HepG2 (cell line): Measurements from ENCODE around the gene EYA2. TPM values are rescaled to one million over a fixed set of nuclear protein-coding genes. Genes with fewer than 3 reads are reported as not detected.
A peak's percentile ranks its signal among the peaks of the same experiment; 100 is the strongest.

Experiments used
- ATF7 ChIP-seq, 2 experiments: fragments of 450-650 bp in 1 of 2; sonication (generic) in 1 of 2; formaldehyde crosslinking in 1 of 2; IDR thresholded peaks; 2 replicates each; pipeline versions ENCODE4 v1.4.0 to v1.6.1; 2016 to 2020; ENCODE audit warnings: antibody characterized with exemption in 1 of 2, mild to moderate bottlenecking in 1 of 2, missing genetic modification reagents in 1 of 2
- BHLHE40 ChIP-seq: IDR thresholded peaks from 2 replicates; pipeline ENCODE4 v1.6.1; 2011; ENCODE audit warnings: low read length, improper control_type of control experiment
- FOXP1 ChIP-seq, 2 experiments: fragments of 450-650 bp in 1 of 2; IDR thresholded peaks; 2 replicates each; pipeline ENCODE4 v1.6.1; 2017 to 2018; ENCODE audit warnings: antibody characterized with exemption in 1 of 2
- FOXP4 ChIP-seq: sonication (generic); formaldehyde crosslinking; IDR thresholded peaks from 2 replicates; pipeline ENCODE4 v1.4.0; 2020; ENCODE audit warnings: missing genetic modification reagents
- HOMEZ ChIP-seq: IDR thresholded peaks from 2 replicates; pipeline ENCODE4 v1.6.1; 2016; ENCODE audit warnings: low read depth
- MEF2D ChIP-seq: sonication (generic); formaldehyde crosslinking; IDR thresholded peaks from 2 replicates; pipeline ENCODE4 v1.5.1; 2020; ENCODE audit warnings: mild to moderate bottlenecking, missing genetic modification reagents
- NKX3-1 ChIP-seq: sonication (generic); formaldehyde crosslinking; IDR thresholded peaks from 2 replicates; pipeline ENCODE4 v1.5.0; 2020; ENCODE audit warnings: missing genetic modification reagents
- NR3C1 ChIP-seq: sonication (generic); formaldehyde crosslinking; IDR thresholded peaks from 2 replicates; pipeline ENCODE4 v1.4.0; 2020; ENCODE audit warnings: missing genetic modification reagents
- RCOR2 ChIP-seq: IDR thresholded peaks from 2 replicates; pipeline ENCODE4 v1.6.1; 2016; ENCODE audit warnings: missing biosample characterization, missing genetic modification reagents
- SAP130 ChIP-seq: IDR thresholded peaks from 2 replicates; pipeline ENCODE4 v1.6.1; 2016; ENCODE audit warnings: low read depth
- SKI ChIP-seq: fragments of 450-650 bp; IDR thresholded peaks from one replicate; pipeline ENCODE4 v1.6.1; 2018; ENCODE audit warnings: mild to moderate bottlenecking; ENCODE audit not compliant: partially characterized antibody
- SOX13 ChIP-seq, 3 experiments: fragments of 450-650 bp in 1 of 3; sonication (generic) in 1 of 3; formaldehyde crosslinking in 1 of 3; IDR thresholded peaks in 2 of 3; conservative IDR thresholded peaks in 1 of 3; 2 replicates each; pipeline versions ENCODE4 v1.5.0 to v1.6.1; 2016 to 2020; ENCODE audit warnings: antibody characterized with exemption in 1 of 3, mild to moderate bottlenecking in 1 of 3, missing compliant biosample characterization in 1 of 3, missing genetic modification reagents in 1 of 3, moderate library complexity in 1 of 3
- SOX5 ChIP-seq: IDR thresholded peaks from 2 replicates; pipeline ENCODE4 v1.6.1; 2016; ENCODE audit warnings: borderline replicate concordance
- ZNF331 ChIP-seq: sonication (generic); formaldehyde crosslinking; IDR thresholded peaks from 2 replicates; pipeline ENCODE4 v1.4.0; 2020; ENCODE audit warnings: missing genetic modification reagents
- ZNF383 ChIP-seq: sonication (generic); formaldehyde crosslinking; IDR thresholded peaks from 2 replicates; pipeline ENCODE4 v1.4.0; 2020; ENCODE audit warnings: missing genetic modification reagents, mild to moderate bottlenecking, borderline replicate concordance
- ZNF709 ChIP-seq: sonication (generic); formaldehyde crosslinking; IDR thresholded peaks from 2 replicates; pipeline ENCODE4 v1.5.0; 2020; ENCODE audit warnings: mild to moderate bottlenecking, missing genetic modification reagents
- polyA plus RNA-seq, 8 experiments: library from polyadenylated mRNA; depleted of rRNA in 3 of 8; stranded (reverse) in 7 of 8; unstranded in 1 of 8; fragments of >200 nt; fragmentation: Illumina TruSeq in 4 of 8; extraction: Trizol in 4 of 8; gene quantifications; 2 replicates each; pipeline versions ENCODE4 v1.2.1 to v1.2.3, GENCODE V29; 2011 to 2016; ENCODE audit warnings: low read depth in 4 of 8, missing spikeins in 1 of 8, mixed read lengths in 1 of 8; ENCODE audit not compliant: insufficient read depth in 1 of 8
- total RNA-seq, 5 experiments: library from RNA; depleted of rRNA; stranded (reverse); fragments of >200 nt; fragmentation: Illumina TruSeq; extraction: Trizol; gene quantifications; 2 replicates each; pipeline ENCODE4 v1.2.3, GENCODE V29; 2016; ENCODE audit warnings: low read depth in 1 of 5
- TF ChIP-seq, protein P1 (sequence below): sonication (generic); formaldehyde crosslinking; IDR thresholded peaks from 2 replicates; pipeline ENCODE4 v1.8.1; 2023; ENCODE audit warnings: mild to moderate bottlenecking, missing genetic modification reagents, borderline replicate concordance
- TF ChIP-seq, protein P2 (sequence below): sonication (generic); formaldehyde crosslinking; IDR thresholded peaks from 2 replicates; pipeline ENCODE4 v1.4.0; 2020; ENCODE audit warnings: missing genetic modification reagents
- TF ChIP-seq, protein P3 (sequence below): sonication (generic); formaldehyde crosslinking; conservative IDR thresholded peaks from 2 replicates; pipeline ENCODE4 v1.8.0; 2022; ENCODE audit warnings: mild to moderate bottlenecking, moderate library complexity, missing genetic modification reagents
- TF ChIP-seq, protein P4 (sequence below): sonication (generic); formaldehyde crosslinking; IDR thresholded peaks from 2 replicates; pipeline ENCODE4 v1.8.0; 2022; ENCODE audit warnings: mild to moderate bottlenecking, missing genetic modification reagents; ENCODE audit not compliant: insufficient replicate concordance

Gene EYA2
- total and polyA plus RNA-seq, 2 of the 13 experiments (the other 11 are each of a cell fraction or from before 2014, with no cell fraction given), result not detected

GRCh38 chr20:47021850-47022249, 127.2 kb downstream of the EYA2 start (continued):
- TF ChIP-seq, protein P1, sequence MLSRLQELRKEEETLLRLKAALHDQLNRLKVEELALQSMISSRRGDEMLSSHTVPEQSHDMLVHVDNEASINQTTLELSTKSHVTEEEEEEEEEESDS (CRISPR knock-in tag), result no peak
- TF ChIP-seq NR3C1 (CRISPR knock-in tag) (no peak), FOXP4 (CRISPR knock-in tag) (peak; percentile 52; the same call in 1 of the 2 replicates), SOX13 (IDR thresholded peaks at IDR 0.05) (no peak), SOX13 (CRISPR knock-in tag; conservative IDR thresholded peaks at IDR 0.05 in 1 of 2, IDR thresholded peaks at IDR 0.05 in 1 of 2) (peak in 1 of 2 experiments; percentile 84; a peak in 2 of 4 replicates), SAP130 (CRISPR knock-in tag) (peak; percentile 31; the same call in 1 of the 2 replicates), ZNF709 (CRISPR knock-in tag) (no peak), FOXP1 (IDR thresholded peaks at IDR 0.05) (no peak), FOXP1 (CRISPR knock-in tag; IDR thresholded peaks at IDR 0.05) (0 out of 2 replicates have a peak, but pooled peaks have one; percentile 23), SOX5 (CRISPR knock-in tag) (peak; percentile 74; the same call in 1 of the 2 replicates), ZNF331 (CRISPR knock-in tag) (peak; percentile 43; the same call in 1 of the 2 replicates), NKX3-1 (no peak), SKI (peak; percentile 40), BHLHE40 (no peak), ZNF383 (CRISPR knock-in tag) (no peak), MEF2D (CRISPR knock-in tag) (no peak), RCOR2 (CRISPR knock-in tag) (peak; percentile 51; the same call in 1 of the 2 replicates), ATF7 (IDR thresholded peaks at IDR 0.05) (no peak), ATF7 (CRISPR knock-in tag; IDR thresholded peaks at IDR 0.05) (no peak), HOMEZ (CRISPR knock-in tag) (peak; percentile 31; the same call in 1 of the 2 replicates)
- TF ChIP-seq, protein P2, sequence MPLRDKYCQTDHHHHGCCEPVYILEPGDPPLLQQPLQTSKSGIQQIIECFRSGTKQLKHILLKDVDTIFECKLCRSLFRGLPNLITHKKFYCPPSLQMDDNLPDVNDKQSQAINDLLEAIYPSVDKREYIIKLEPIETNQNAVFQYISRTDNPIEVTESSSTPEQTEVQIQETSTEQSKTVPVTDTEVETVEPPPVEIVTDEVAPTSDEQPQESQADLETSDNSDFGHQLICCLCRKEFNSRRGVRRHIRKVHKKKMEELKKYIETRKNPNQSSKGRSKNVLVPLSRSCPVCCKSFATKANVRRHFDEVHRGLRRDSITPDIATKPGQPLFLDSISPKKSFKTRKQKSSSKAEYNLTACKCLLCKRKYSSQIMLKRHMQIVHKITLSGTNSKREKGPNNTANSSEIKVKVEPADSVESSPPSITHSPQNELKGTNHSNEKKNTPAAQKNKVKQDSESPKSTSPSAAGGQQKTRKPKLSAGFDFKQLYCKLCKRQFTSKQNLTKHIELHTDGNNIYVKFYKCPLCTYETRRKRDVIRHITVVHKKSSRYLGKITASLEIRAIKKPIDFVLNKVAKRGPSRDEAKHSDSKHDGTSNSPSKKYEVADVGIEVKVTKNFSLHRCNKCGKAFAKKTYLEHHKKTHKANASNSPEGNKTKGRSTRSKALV (CRISPR knock-in tag), result 0 out of 2 replicates have a peak, but pooled peaks have one; percentile 34
- TF ChIP-seq, protein P3, sequence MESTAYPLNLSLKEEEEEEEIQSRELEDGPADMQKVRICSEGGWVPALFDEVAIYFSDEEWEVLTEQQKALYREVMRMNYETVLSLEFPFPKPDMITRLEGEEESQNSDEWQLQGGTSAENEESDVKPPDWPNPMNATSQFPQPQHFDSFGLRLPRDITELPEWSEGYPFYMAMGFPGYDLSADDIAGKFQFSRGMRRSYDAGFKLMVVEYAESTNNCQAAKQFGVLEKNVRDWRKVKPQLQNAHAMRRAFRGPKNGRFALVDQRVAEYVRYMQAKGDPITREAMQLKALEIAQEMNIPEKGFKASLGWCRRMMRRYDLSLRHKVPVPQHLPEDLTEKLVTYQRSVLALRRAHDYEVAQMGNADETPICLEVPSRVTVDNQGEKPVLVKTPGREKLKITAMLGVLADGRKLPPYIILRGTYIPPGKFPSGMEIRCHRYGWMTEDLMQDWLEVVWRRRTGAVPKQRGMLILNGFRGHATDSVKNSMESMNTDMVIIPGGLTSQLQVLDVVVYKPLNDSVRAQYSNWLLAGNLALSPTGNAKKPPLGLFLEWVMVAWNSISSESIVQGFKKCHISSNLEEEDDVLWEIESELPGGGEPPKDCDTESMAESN, result no peak
- TF ChIP-seq, protein P4, sequence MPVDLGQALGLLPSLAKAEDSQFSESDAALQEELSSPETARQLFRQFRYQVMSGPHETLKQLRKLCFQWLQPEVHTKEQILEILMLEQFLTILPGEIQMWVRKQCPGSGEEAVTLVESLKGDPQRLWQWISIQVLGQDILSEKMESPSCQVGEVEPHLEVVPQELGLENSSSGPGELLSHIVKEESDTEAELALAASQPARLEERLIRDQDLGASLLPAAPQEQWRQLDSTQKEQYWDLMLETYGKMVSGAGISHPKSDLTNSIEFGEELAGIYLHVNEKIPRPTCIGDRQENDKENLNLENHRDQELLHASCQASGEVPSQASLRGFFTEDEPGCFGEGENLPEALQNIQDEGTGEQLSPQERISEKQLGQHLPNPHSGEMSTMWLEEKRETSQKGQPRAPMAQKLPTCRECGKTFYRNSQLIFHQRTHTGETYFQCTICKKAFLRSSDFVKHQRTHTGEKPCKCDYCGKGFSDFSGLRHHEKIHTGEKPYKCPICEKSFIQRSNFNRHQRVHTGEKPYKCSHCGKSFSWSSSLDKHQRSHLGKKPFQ, result peak; percentile 51
